H1 (cell line): Measurements from ENCODE around the gene PTAR1. TPM values are rescaled to one million over a fixed set of nuclear protein-coding genes. Genes with fewer than 3 reads are reported as not detected.

Source experiments
- CHD7 ChIP-seq: fragments of 300-600 bp; sonication (generic); IDR thresholded peaks from 2 replicates; pipeline ENCODE4 v1.7.1; 2012; ENCODE audit warnings: low read length, moderate library complexity, mild to moderate bottlenecking, inconsistent platforms; ENCODE audit not compliant: insufficient replicate concordance
- FOSL1 ChIP-seq: IDR thresholded peaks from 2 replicates; pipeline ENCODE4 v1.6.1; 2011; ENCODE audit warnings: mild to moderate bottlenecking, low read depth, low read length, moderate library complexity; ENCODE audit not compliant: insufficient read depth
- SUZ12 ChIP-seq: fragments of 200-600 bp; sonication (generic); IDR thresholded peaks from 2 replicates; pipeline ENCODE4 v1.6.1; 2012; ENCODE audit warnings: mild to moderate bottlenecking, inconsistent platforms, low read length, moderate library complexity, mixed read lengths
- polyA plus RNA-seq, 7 experiments: library from polyadenylated mRNA; depleted of rRNA in 3 of 7; stranded (reverse) in 5 of 7; unstranded in 2 of 7; fragments of >200 nt in 5 of 7; fragments of 200-250 nt in 2 of 7; gene quantifications; 1 replicate in 5 of 7; 2 replicates in 1 of 7; 4 replicates in 1 of 7; pipeline versions ENCODE4 v1.2.1 to v1.2.3, GENCODE V29; 2011 to 2013; ENCODE audit warnings: missing spikeins in 2 of 7, mixed read lengths in 2 of 7
- total RNA-seq: library from RNA; stranded (reverse); fragmentation: NEBNext Ultra II Directional; extraction: Animal tissue kit (Norgen Biotek cat#: 25700); gene quantifications from 2 replicates; pipeline ENCODE4 v1.2.1, GENCODE V29; 2021

The PTAR1 gene
- total and polyA plus RNA-seq, 2 of the 8 experiments (the other 6 are each of a cell fraction or from before 2014, with no cell fraction given) = 19.5 to 84.9 TPM

- TF ChIP-seq CHD7 = no peak
- no peak for TF ChIP-seq SUZ12
- no peak for TF ChIP-seq FOSL1
Observed at GRCh38 chr9:69768716-69769115, 8.9 kb upstream of the PTAR1 start (continued).
